WERI-Rb-1 (cell line): Measurements from ENCODE around the gene SYT17.

Source experiments
- DNase-seq: peaks from one replicate; pipeline ENCODE4 v3.0.0-alpha.2; 2020
- H3K27ac ChIP-seq: fragments of 250-450 bp; sonication (Bioruptor Pico); 2 replicates; pipeline ENCODE4 v1.5.1; 2020; ENCODE audit warnings: mild to moderate bottlenecking, moderate library complexity
- H3K27me3 ChIP-seq: fragments of 250-450 bp; sonication (Bioruptor Pico); 2 replicates; pipeline ENCODE4 v1.5.1; 2021; ENCODE audit warnings: mild to moderate bottlenecking, low read depth, moderate library complexity; ENCODE audit not compliant: insufficient read depth, severe bottlenecking
- H3K36me3 ChIP-seq: fragments of 250-450 bp; sonication (Bioruptor Pico); 2 replicates; pipeline ENCODE4 v1.5.1; 2020; ENCODE audit warnings: mild to moderate bottlenecking, moderate library complexity
- H3K4me3 ChIP-seq: 2 replicates; pipeline ENCODE4 v1.5.1; 2011; ENCODE audit warnings: low read depth, mild to moderate bottlenecking, control low read depth, low read length
- H3K9me3 ChIP-seq: fragments of 250-450 bp; sonication (Bioruptor Pico); 2 replicates; pipeline ENCODE4 v1.5.1; 2021; ENCODE audit warnings: mild to moderate bottlenecking, moderate library complexity; ENCODE audit not compliant: severe bottlenecking
- TF ChIP-seq, protein P1 (sequence below): IDR thresholded peaks from 2 replicates; pipeline ENCODE4 v1.5.1; 2011; ENCODE audit warnings: low read depth, mild to moderate bottlenecking, control low read depth, inconsistent platforms, low read length

Gene SYT17

DNA sequence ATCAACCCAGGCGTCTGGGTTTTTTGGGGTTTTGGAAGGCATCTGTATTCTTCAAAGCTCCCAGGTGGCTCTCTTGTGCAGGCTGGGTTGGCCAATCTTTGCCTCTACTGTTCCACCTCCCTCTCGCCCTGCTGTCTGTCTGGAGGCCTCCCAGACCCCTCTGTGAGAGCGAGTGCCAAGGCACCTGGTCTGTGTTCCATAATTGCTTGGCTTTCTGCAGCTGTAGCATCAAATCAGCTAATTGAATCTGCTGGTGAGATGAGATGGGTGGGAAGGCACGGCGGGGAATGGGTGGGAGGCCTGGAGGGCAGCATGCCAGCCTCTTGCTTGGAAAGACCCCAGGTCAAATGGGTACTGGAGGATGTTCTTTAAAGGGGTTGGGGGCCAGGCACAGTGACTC lies 64.9 kb downstream of the SYT17 start:
- Histone ChIP-seq H3K36me3 (no peaks in the 10 kb centered on the region), H3K9me3 (no peaks in the 10 kb centered on the region), H3K27me3 (no peaks in the 10 kb centered on the region), H3K4me3 (no peak overlapping the region), H3K27ac (no peak overlapping the region)
- no peak for DNase-seq
- TF ChIP-seq, protein P1, sequence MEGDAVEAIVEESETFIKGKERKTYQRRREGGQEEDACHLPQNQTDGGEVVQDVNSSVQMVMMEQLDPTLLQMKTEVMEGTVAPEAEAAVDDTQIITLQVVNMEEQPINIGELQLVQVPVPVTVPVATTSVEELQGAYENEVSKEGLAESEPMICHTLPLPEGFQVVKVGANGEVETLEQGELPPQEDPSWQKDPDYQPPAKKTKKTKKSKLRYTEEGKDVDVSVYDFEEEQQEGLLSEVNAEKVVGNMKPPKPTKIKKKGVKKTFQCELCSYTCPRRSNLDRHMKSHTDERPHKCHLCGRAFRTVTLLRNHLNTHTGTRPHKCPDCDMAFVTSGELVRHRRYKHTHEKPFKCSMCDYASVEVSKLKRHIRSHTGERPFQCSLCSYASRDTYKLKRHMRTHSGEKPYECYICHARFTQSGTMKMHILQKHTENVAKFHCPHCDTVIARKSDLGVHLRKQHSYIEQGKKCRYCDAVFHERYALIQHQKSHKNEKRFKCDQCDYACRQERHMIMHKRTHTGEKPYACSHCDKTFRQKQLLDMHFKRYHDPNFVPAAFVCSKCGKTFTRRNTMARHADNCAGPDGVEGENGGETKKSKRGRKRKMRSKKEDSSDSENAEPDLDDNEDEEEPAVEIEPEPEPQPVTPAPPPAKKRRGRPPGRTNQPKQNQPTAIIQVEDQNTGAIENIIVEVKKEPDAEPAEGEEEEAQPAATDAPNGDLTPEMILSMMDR: no peak

DNA sequence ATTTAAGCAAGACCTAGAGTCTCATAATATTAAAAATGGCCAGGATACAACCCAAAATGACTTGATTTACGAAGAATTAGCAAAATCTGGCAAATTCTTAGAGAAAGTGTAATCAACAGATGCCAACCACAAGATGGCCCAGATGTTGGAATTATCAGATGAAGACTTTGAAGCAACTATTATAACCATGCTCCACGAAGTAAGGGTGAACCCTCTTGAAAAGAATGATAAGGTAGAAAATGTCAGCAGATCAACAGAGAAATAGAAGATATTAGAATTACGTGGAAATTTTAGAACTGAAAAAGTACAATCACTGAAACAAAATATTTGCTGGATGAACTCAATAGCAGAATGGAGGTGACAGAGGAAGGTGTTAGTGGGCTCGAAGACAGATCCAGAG lies 67.4 kb downstream of the SYT17 start:
- no peaks in the 10 kb centered on the region for H3K36me3 ChIP-seq
- no peak overlapping the region for H3K27ac ChIP-seq
- H3K27me3 ChIP-seq: no peaks in the 10 kb centered on the region
- no peak for DNase-seq
- TF ChIP-seq, protein P1: no peak
- peaks cover 7% of the 10 kb centered on the region for H3K9me3 ChIP-seq
- H3K4me3 ChIP-seq: no peak overlapping the region

DNA sequence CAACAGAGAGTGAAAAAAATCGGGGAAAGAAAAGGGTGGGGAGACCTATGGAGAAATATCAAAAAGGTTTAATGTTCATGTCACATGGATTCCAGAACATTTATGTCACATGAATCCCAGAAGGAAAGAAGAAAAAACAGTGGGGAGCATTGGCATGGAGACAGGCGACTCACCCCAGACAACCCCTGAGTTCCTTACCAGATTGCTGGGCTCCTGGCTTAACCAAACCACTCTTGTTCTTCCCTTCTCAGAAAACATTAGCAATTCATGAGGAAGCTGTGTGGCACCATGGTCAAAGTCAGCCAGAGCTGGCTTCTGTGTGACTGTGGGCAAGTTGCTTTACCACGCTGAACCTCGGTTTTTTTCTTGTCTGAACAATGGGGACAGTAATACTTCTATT lies 67.8 kb downstream of the SYT17 start:
- no peak overlapping the region for H3K27ac ChIP-seq
- no peak overlapping the region for H3K4me3 ChIP-seq
- TF ChIP-seq, protein P1: no peak
- H3K27me3 ChIP-seq: no peaks in the 10 kb centered on the region
- H3K9me3 ChIP-seq: peaks cover 7% of the 10 kb centered on the region
- H3K36me3 ChIP-seq: no peaks in the 10 kb centered on the region
- no peak for DNase-seq

DNA sequence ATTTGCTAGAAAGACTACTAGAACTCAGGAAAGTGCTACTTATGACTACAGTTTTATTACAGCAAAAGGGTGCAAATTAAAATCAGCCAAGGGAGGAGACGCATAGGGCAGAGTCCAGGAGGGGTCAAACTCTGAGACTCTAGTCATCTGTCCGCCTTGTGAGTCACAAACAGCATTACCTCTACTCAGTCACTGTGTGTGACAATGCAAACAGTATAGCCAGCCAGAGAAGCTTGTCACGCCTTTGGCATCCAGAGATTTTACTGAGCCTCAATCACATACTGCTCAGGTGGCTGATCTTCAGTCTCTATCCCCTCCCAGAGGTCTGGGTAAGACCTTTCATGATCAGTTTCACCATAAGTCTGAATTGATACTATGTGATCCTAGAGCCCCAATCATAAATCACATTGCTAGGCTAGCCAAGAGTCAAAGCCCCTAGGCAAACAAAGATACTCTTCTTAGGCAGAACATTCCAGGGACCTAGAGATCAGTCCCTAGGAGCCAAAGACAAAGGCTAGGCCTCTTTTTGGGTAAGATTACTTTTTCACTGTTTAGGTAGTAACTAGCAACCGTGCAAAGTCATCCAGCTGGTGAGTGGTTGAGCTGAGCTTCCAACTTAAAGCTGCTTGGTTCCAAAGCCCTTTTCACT lies 68.6 kb downstream of the SYT17 start:
- Histone ChIP-seq H3K36me3 (no peaks in the 10 kb centered on the region), H3K9me3 (peaks cover 7% of the 10 kb centered on the region), H3K27me3 (no peaks in the 10 kb centered on the region), H3K27ac (no peak overlapping the region), H3K4me3 (no peak overlapping the region)
- DNase-seq: no peak
- TF ChIP-seq, protein P1: no peak

DNA sequence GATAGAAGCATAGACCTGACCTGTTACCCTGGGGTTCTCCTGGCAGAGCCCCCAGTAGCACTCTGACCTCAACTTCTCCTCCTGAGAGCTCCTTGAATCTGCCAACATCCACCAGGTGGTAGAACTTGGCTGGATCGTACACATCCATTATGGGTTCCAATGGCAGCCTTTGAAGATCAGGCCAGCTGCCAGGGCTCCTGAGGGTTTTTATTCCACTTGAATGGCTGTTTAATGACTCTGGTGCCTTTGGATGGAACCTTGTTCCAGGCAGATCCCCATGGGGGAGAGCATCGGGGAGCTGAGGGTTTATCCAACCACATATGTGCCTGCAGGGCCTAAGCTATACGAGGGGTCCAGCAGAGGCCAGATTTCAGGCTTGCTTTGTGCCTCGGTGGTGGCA lies 70.4 kb downstream of the SYT17 start:
- TF ChIP-seq, protein P1: no peak
- DNase-seq: no peak
- Histone ChIP-seq H3K27me3 (no peaks in the 10 kb centered on the region), H3K4me3 (no peak overlapping the region), H3K9me3 (peaks cover 7% of the 10 kb centered on the region), H3K27ac (no peak overlapping the region), H3K36me3 (no peaks in the 10 kb centered on the region)

DNA sequence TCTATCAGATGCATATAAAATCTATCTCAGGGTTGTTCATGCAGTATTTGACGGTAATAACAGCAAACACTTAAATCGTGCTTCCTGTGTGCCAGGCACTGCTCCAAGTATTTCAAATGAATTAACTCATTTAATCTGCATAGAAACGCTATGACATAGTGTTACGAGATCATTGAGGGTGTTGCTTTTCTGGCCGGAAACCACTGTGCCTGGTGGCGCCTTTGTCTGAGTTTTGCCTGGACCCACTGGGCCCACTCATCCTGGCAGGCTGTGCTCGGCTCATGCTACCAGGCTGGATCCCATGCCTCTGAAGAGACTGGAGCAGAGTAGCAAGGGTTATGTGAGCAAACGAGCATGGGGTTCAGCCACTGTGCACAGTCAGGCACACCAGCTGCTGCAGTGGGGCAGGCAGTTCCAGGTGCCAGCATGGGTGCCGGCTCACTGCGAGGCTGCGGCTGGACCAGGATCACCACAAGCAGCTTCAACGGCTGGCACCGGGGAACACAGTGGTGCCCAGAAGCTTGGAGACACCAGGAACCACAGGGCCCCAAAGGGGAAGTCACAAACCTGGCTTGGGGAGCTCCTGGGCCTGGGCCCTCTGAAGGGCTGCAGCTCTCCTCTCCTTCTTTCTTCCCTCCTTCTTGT lies 71.6 kb downstream of the SYT17 start:
- TF ChIP-seq, protein P1: no peak
- H3K27me3 ChIP-seq: no peaks in the 10 kb centered on the region
- DNase-seq: no peak
- peaks cover 7% of the 10 kb centered on the region for H3K9me3 ChIP-seq
- no peak overlapping the region for H3K4me3 ChIP-seq
- no peaks in the 10 kb centered on the region for H3K36me3 ChIP-seq
- H3K27ac ChIP-seq: no peak overlapping the region
